Stimulated activated naive CD8-positive, alpha-beta T cell treated with anti-CD3 and anti-CD28 coated beads, Interleukin-15, amount 100 ng/mL, for 72 hours (primary cell): ENCODE measurements around the gene CDKN2AIPNL.

Source experiments
- ATAC-seq: fragments of 150-1000 bp; cut with Tn5 transposase; 2 replicates; pipeline ENCODE4 v1.10.0; 2021; ENCODE audit warnings: mild to moderate bottlenecking, moderate library complexity
- DNase-seq, 2 donors: peaks; one replicate each; pipeline ENCODE4 v3.0.0; 2021 to 2022
- H3K27ac Mint-ChIP-seq, 2 donors: one replicate each; pipeline ENCODE4 v1.8.0; 2022; ENCODE audit warnings: mild to moderate bottlenecking in 2 of 2, mixed read lengths in 2 of 2, moderate library complexity in 2 of 2
- H3K27me3 Mint-ChIP-seq: one replicate; pipeline ENCODE4 v1.8.0; 2022; ENCODE audit warnings: mixed read lengths
- H3K4me1 Mint-ChIP-seq: one replicate; pipeline ENCODE4 v1.8.0; 2022; ENCODE audit warnings: mild to moderate bottlenecking, mixed read lengths
- H3K4me3 Mint-ChIP-seq, 2 donors: one replicate each; pipeline ENCODE4 v1.8.0; 2022; ENCODE audit warnings: mild to moderate bottlenecking in 2 of 2, mixed read lengths in 2 of 2, moderate library complexity in 1 of 2
- H3K9me3 Mint-ChIP-seq, 2 donors: one replicate each; pipeline ENCODE4 v1.8.0; 2022; ENCODE audit warnings: mixed read lengths in 2 of 2

The CDKN2AIPNL gene

GRCh38 chr5:134411546-134412266, at the start of gene CDKN2AIPNL:
CDKN2AIPNL (minus strand) TSS chr5:134411881; CDS start chr5:134411854, 27 bp downstream.
- Mint-ChIP-seq H3K27me3 (no peaks in the 10 kb centered on the region), H3K27ac (peak within 1 kb of the TSS; percentile 90 to 94), H3K9me3 (no peaks in the 10 kb centered on the region), H3K4me3 (peak within 1 kb of the TSS; percentile 95 to 100), H3K4me1 (peaks cover 34% of the 10 kb centered on the region)
- DNase-seq, result peak; percentile 92 to 93
- peak; percentile 100 for ATAC-seq

- Mint-ChIP-seq H3K27ac (no peak overlapping the region), H3K4me1 (peaks cover 9% of the 10 kb centered on the region), H3K9me3 (no peaks in the 10 kb centered on the region), H3K27me3 (no peaks in the 10 kb centered on the region), H3K4me3 (no peak overlapping the region)
- ATAC-seq (no peak), DNase-seq (no peak)
Measured at GRCh38 chr5:134460551-134460950, 48.9 kb upstream of the CDKN2AIPNL start.

GRCh38 chr5:134459491-134459890, 47.8 kb upstream of the CDKN2AIPNL start:
- ATAC-seq (no peak), DNase-seq (no peak)
- no peaks in the 10 kb centered on the region for H3K9me3 Mint-ChIP-seq
- no peaks in the 10 kb centered on the region for H3K4me1 Mint-ChIP-seq
- H3K4me3 Mint-ChIP-seq, result no peak overlapping the region
- H3K27me3 Mint-ChIP-seq, result no peaks in the 10 kb centered on the region
- H3K27ac Mint-ChIP-seq, result no peak overlapping the region

GRCh38 chr5:134459010-134459403, 47.3 kb upstream of the CDKN2AIPNL start:
- H3K27me3 Mint-ChIP-seq, result no peaks in the 10 kb centered on the region
- no peaks in the 10 kb centered on the region for H3K4me1 Mint-ChIP-seq
- no peak overlapping the region for H3K4me3 Mint-ChIP-seq
- no peak for ATAC-seq
- no peaks in the 10 kb centered on the region for H3K9me3 Mint-ChIP-seq
- peak overlapping the region in 1 of 2 donors; percentile 30 for H3K27ac Mint-ChIP-seq
- DNase-seq, result no peak

GRCh38 chr5:134458234-134459009, 46.7 kb upstream of the CDKN2AIPNL start:
- no peak overlapping the region for H3K27ac Mint-ChIP-seq
- DNase-seq, result no peak
- no peaks in the 10 kb centered on the region for H3K9me3 Mint-ChIP-seq
- no peak for ATAC-seq
- no peaks in the 10 kb centered on the region for H3K27me3 Mint-ChIP-seq
- no peaks in the 10 kb centered on the region for H3K4me1 Mint-ChIP-seq
- H3K4me3 Mint-ChIP-seq, result no peak overlapping the region

GRCh38 chr5:134457801-134458200, 46.1 kb upstream of the CDKN2AIPNL start:
- DNase-seq (no peak), ATAC-seq (no peak)
- H3K4me1 Mint-ChIP-seq, result no peaks in the 10 kb centered on the region
- H3K4me3 Mint-ChIP-seq, result no peak overlapping the region
- H3K9me3 Mint-ChIP-seq, result no peaks in the 10 kb centered on the region
- peak overlapping the region in 1 of 2 donors; percentile 23 for H3K27ac Mint-ChIP-seq
- no peaks in the 10 kb centered on the region for H3K27me3 Mint-ChIP-seq

- H3K4me1 Mint-ChIP-seq, result no peaks in the 10 kb centered on the region
- no peaks in the 10 kb centered on the region for H3K27me3 Mint-ChIP-seq
- no peaks in the 10 kb centered on the region for H3K9me3 Mint-ChIP-seq
- ATAC-seq, result no peak
- no peak for DNase-seq
- H3K27ac Mint-ChIP-seq, result no peak overlapping the region
- no peak overlapping the region for H3K4me3 Mint-ChIP-seq
Measured at GRCh38 chr5:134456825-134457224, 45.1 kb upstream of the CDKN2AIPNL start.

GRCh38 chr5:134455466-134455865, 43.8 kb upstream of the CDKN2AIPNL start:
- no peaks in the 10 kb centered on the region for H3K27me3 Mint-ChIP-seq
- no peak overlapping the region for H3K4me3 Mint-ChIP-seq
- ATAC-seq, result no peak
- H3K27ac Mint-ChIP-seq, result no peak overlapping the region
- DNase-seq, result no peak
- H3K4me1 Mint-ChIP-seq, result peaks cover under 1% of the 10 kb centered on the region
- no peaks in the 10 kb centered on the region for H3K9me3 Mint-ChIP-seq

GRCh38 chr5:134453016-134453415, 41.3 kb upstream of the CDKN2AIPNL start:
- Mint-ChIP-seq H3K4me1 (peaks cover 4% of the 10 kb centered on the region), H3K27me3 (no peaks in the 10 kb centered on the region), H3K4me3 (no peak overlapping the region), H3K9me3 (no peaks in the 10 kb centered on the region), H3K27ac (no peak overlapping the region)
- ATAC-seq (no peak), DNase-seq (no peak)

GRCh38 chr5:134451936-134452505, 40.3 kb upstream of the CDKN2AIPNL start:
- Mint-ChIP-seq H3K27me3 (no peaks in the 10 kb centered on the region), H3K9me3 (no peaks in the 10 kb centered on the region), H3K4me1 (peaks cover 4% of the 10 kb centered on the region), H3K4me3 (no peak overlapping the region), H3K27ac (no peak overlapping the region)
- DNase-seq, result no peak
- ATAC-seq, result no peak

GRCh38 chr5:134451225-134451935, 39.7 kb upstream of the CDKN2AIPNL start:
- H3K4me1 Mint-ChIP-seq, result peaks cover 4% of the 10 kb centered on the region
- H3K27ac Mint-ChIP-seq, result no peak overlapping the region
- no peaks in the 10 kb centered on the region for H3K9me3 Mint-ChIP-seq
- no peak for ATAC-seq
- no peaks in the 10 kb centered on the region for H3K27me3 Mint-ChIP-seq
- no peak for DNase-seq
- no peak overlapping the region for H3K4me3 Mint-ChIP-seq

GRCh38 chr5:134450374-134450773, 38.7 kb upstream of the CDKN2AIPNL start:
- DNase-seq, result no peak
- H3K27ac Mint-ChIP-seq, result no peak overlapping the region
- no peaks in the 10 kb centered on the region for H3K9me3 Mint-ChIP-seq
- H3K4me1 Mint-ChIP-seq, result peaks cover 4% of the 10 kb centered on the region
- no peak overlapping the region for H3K4me3 Mint-ChIP-seq
- H3K27me3 Mint-ChIP-seq, result no peaks in the 10 kb centered on the region
- no peak for ATAC-seq

GRCh38 chr5:134449167-134449566, 37.5 kb upstream of the CDKN2AIPNL start:
- Mint-ChIP-seq H3K4me1 (peaks cover 4% of the 10 kb centered on the region), H3K27me3 (no peaks in the 10 kb centered on the region), H3K4me3 (no peak overlapping the region), H3K9me3 (no peaks in the 10 kb centered on the region), H3K27ac (peak overlapping the region in 1 of 2 donors; percentile 91)
- no peak for ATAC-seq
- no peak for DNase-seq

- no peak for ATAC-seq
Measured at GRCh38 chr5:134447815-134448520, 36.3 kb upstream of the CDKN2AIPNL start.

GRCh38 chr5:134446938-134447337, 35.3 kb upstream of the CDKN2AIPNL start:
- Mint-ChIP-seq H3K27ac (no peak overlapping the region), H3K9me3 (no peaks in the 10 kb centered on the region), H3K4me1 (peaks cover 4% of the 10 kb centered on the region), H3K27me3 (no peaks in the 10 kb centered on the region), H3K4me3 (no peak overlapping the region)
- ATAC-seq (no peak), DNase-seq (no peak)

More at GRCh38 chr5:134447815-134448520, 36.3 kb upstream of the CDKN2AIPNL start:
- H3K27me3 Mint-ChIP-seq, result no peaks in the 10 kb centered on the region
- no peak overlapping the region for H3K27ac Mint-ChIP-seq
- no peaks in the 10 kb centered on the region for H3K9me3 Mint-ChIP-seq
- H3K4me1 Mint-ChIP-seq, result peaks cover 4% of the 10 kb centered on the region
- DNase-seq, result no peak
- H3K4me3 Mint-ChIP-seq, result no peak overlapping the region
